ENCODE measurements around the gene NDUFV3. TPM values are rescaled to one million over a fixed set of nuclear protein-coding genes. Genes with fewer than 3 reads are reported as not detected.
A peak's percentile ranks its signal among the peaks of the same experiment; 100 is the strongest.
"Not testable (repeated sequence)": the region's sequence is repeated elsewhere in the genome, so short reads cannot be mapped to it uniquely, and the experiment has no call there.

NDUFV3 gene
- total RNA-seq, 3 donors from 2014 or later: 18.6 to 26.6 (median 20.6) TPM

DNA sequence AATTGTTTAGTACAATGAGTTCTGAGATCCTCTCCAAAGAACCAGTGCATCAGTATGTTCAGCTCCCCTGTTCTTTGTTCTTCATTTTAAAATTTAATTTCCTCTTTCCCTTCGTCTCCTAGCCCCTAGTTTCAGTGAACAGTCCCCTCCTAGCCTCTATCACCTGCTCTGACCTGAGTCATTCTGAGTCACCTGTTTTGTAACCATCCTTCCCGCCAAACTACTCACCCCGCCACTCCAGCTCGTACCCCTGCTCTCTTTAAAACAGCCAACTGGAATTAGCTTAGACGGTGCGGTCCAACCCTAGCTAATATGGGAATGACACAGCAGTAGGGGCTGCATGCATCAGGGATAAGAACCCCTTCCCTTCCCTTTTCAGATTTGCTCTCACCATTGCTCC, 49.1 kb downstream of the NDUFV3 start:
- no peak overlapping the region for H3K4me3 Mint-ChIP-seq
- H3K9me3 Mint-ChIP-seq: no peaks in the 10 kb centered on the region
- ATAC-seq: no peak
- no peaks in the 10 kb centered on the region for H3K27me3 Mint-ChIP-seq (ENCODE audit: low read depth)
- H3K4me1 Mint-ChIP-seq (ENCODE audit: low read depth): no peaks in the 10 kb centered on the region
- no peaks in the 10 kb centered on the region for H3K36me3 Mint-ChIP-seq (ENCODE audit: insufficient read depth)
- no peak for DNase-seq

DNA sequence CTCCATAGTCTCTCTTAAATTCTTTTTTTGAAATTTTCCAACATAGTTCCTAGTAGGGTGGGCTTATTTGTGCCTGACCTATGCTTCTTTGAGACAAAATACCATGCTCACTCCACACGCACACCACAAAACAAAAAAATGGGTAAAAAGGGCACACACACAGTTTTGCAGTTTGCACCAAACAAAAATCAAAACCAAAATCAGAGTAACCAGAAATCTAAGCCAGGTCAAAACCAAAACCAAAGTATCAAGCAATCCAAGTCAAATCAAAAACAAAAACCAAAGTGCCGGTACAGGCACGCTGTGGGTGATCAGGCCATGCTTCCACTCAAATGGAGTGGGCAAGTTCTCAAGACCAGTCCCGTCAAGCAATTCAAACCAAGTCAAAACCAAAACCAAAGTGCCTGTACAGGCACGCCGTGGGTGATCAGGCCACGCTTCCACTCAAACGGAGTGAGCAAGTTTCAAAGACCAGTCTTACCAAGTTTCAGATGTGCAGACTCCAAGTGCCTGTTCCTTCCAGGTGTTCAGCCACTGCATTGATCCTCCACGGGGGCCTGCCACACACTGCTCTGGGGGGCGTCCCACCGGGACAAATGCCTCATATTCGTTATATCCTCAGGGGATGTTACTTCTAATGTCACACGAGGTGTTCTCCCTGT, 56.1 kb downstream of the NDUFV3 start:
- not testable (repeated sequence) for H3K27me3 Mint-ChIP-seq (ENCODE audit: low read depth); H3K4me1 Mint-ChIP-seq (ENCODE audit: low read depth); DNase-seq; H3K9me3 Mint-ChIP-seq; H3K36me3 Mint-ChIP-seq (ENCODE audit: insufficient read depth); ATAC-seq; H3K4me3 Mint-ChIP-seq

DNA sequence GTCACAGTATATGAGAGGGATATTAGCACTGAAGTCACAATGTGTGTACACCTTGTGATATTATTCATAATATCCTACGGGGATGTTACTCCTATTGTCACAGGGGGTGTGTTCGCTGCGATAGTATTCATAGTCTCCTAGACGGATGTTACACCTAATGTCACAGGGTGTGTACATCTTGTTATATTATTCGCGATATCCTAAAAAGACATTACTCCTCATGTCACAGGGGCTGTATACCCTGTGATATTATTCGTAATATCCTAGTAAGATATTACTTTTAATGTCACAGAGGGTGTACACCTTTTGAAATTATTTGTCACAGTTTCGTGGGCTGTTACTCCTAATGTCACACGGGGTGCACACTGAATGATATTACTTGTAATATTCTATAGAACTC, 58.1 kb downstream of the NDUFV3 start:
- DNase-seq; H3K4me3 Mint-ChIP-seq; ATAC-seq; H3K27me3 Mint-ChIP-seq (ENCODE audit: low read depth); H3K9me3 Mint-ChIP-seq; H3K36me3 Mint-ChIP-seq (ENCODE audit: insufficient read depth); H3K4me1 Mint-ChIP-seq (ENCODE audit: low read depth): not testable (repeated sequence)

DNA sequence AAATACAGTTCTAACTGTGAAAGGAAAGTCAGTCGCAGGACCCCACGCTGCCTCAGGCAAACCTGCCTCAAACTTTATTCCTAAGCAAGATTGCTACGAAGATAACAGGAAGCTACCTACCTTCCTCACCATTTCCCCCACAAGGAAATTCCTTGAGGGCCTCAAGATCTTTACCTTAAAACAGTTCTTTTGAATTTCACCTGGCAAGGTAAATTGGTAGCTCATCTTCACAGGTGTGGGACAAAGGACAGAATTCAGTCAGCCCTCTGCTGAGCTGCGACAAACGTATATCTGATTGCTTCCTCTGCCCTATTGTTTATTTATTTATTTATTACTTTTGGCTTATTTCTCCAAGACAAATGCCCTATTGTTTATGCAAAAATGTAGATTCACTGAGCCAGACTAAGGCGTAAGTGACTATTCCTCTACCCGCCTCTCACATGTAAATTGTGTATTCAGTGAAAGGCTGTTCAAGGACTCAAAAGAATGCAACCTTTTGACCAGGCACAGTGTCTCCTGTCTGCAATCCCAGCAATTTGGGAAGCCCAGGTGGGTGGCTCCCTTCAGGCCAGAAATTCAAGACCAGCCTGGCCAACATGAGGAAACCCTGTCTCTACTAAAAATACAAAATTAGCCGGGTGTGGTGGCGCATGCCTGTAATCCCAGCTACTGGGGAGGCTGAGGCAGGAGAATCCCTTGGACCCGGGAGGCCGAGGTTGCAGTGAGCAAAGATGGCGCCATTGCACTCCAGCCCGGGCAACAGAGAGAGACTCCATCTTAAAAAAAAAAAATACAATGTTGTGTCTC, 63.9 kb downstream of the NDUFV3 start:
- no peak for DNase-seq
- Mint-ChIP-seq H3K9me3 (no peaks in the 10 kb centered on the region), H3K4me3 (no peak overlapping the region), H3K4me1 (ENCODE audit: low read depth) (peaks cover 3% of the 10 kb centered on the region), H3K27me3 (ENCODE audit: low read depth) (no peaks in the 10 kb centered on the region), H3K36me3 (ENCODE audit: insufficient read depth) (no peaks in the 10 kb centered on the region)
- peak in 1 of 2 donors; percentile 77 for ATAC-seq

DNA sequence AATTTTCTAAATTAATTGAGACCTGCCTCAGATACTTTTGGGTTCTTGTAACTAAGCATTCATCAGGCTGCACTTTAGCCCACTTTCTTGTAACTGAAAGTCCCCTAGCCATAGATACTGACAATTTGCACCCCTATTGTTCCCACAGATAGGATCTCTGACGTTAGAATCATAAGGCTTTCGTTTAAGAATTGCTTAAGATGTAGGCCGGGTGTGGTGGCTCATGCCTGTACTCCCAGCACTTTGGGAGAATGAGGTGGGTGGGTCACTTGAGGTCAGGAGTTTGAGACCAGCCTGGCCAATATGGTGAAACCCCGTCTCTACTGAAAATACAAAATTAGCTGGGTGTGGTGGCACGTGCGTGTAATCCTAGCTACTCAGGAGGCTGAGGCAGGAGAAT, 65.0 kb downstream of the NDUFV3 start:
- DNase-seq; H3K4me3 Mint-ChIP-seq; H3K36me3 Mint-ChIP-seq (ENCODE audit: insufficient read depth); ATAC-seq; H3K4me1 Mint-ChIP-seq (ENCODE audit: low read depth); H3K9me3 Mint-ChIP-seq; H3K27me3 Mint-ChIP-seq (ENCODE audit: low read depth): not testable (repeated sequence)

DNA sequence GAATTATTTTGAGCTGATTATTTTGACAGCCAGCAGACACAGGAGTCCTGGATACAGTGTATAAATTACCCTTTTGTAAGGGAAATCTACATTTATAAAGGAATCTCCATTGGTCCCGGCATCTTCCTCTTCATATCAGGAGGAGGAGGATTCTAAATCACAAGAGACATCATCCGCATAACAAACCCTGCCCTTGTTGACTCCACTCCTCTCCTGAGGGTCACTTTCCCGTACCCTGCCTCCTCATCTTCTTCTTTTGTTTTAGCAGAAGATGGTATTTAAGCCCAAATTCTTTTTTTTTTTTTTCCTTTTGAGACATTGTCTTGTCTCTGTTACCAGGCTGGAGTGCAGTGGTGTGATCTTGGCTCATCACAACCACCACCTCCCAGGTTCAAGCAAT, 66.6 kb downstream of the NDUFV3 start:
- H3K9me3 Mint-ChIP-seq: no peaks in the 10 kb centered on the region
- no peaks in the 10 kb centered on the region for H3K27me3 Mint-ChIP-seq (ENCODE audit: low read depth)
- H3K4me1 Mint-ChIP-seq (ENCODE audit: low read depth): peaks cover 3% of the 10 kb centered on the region
- no peak overlapping the region for H3K4me3 Mint-ChIP-seq
- ATAC-seq: no peak
- DNase-seq: no peak
- no peaks in the 10 kb centered on the region for H3K36me3 Mint-ChIP-seq (ENCODE audit: insufficient read depth)

DNA sequence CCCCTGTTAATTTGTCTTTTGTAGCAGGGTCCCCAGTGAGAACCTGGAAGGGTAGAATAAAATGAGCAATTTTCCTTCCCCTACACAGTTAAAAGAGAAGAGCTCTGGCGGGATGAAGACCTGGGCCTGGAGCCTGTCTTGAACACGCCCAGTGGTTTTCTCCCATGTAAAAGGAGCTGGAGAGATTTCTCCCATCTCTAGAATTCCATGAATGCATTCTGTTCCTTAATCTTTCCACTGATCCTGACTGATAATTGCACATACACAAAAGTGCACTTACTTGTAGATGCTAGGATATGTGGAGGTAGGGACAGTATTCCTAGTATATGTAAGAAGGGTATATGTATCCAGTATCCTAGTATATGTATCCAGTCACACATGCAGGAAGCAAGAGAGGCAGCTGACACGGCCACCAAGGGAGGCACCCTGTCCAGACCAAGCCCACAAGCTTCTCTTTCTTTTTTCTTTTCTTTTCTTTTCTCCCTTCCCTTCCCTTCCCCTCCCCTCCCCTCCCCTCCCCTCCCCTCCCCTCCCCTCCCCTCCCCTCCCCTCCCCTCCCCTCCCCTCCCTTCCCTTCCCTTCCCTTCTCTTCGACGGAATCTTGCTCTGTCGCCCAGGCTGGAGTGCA, 69.4 kb downstream of the NDUFV3 start:
- DNase-seq (no peak), ATAC-seq (no peak)
- no peak overlapping the region for H3K4me3 Mint-ChIP-seq
- no peaks in the 10 kb centered on the region for H3K27me3 Mint-ChIP-seq (ENCODE audit: low read depth)
- H3K9me3 Mint-ChIP-seq: no peaks in the 10 kb centered on the region
- peaks cover 3% of the 10 kb centered on the region for H3K4me1 Mint-ChIP-seq (ENCODE audit: low read depth)
- no peaks in the 10 kb centered on the region for H3K36me3 Mint-ChIP-seq (ENCODE audit: insufficient read depth)

Other genes starting within 250 kb of the NDUFV3 start
- gene PDE9A, start 239.7 kb upstream of the NDUFV3 start, total RNA-seq: 1 to 10 TPM in 2 of 3 donors, under 1 TPM in 1; 0.90 to 4.7 (median 2.5) TPM
- 10 to 100 TPM; 66.9 to 88.9 (median 86.2) TPM for gene WDR4, start 13.8 kb upstream of the NDUFV3 start, total RNA-seq
- gene ERVH48-1, start 32.3 kb downstream of the NDUFV3 start, total RNA-seq: not detected
- gene PKNOX1, start 81.3 kb downstream of the NDUFV3 start, total RNA-seq: 10 to 100 TPM; 17.5 to 20.7 (median 19.9) TPM
- gene CBS, start 182.5 kb downstream of the NDUFV3 start, total RNA-seq: 1 to 10 TPM; 5.5 to 9.4 (median 8.4) TPM
- gene U2AF1, start 214.3 kb downstream of the NDUFV3 start, total RNA-seq: 10 to 100 TPM; 17.8 to 57.1 (median 27.0) TPM

All from activated T-cell treated with anti-CD3 and anti-CD28 coated beads, Interleukin-2, amount 50 U/mL, for 4 hours (primary cell).